MM.1S (cell line): ENCODE data around the gene UNC13A.

Experiments used
- EZH2 ChIP-seq: fragments of 300-600 bp; sonication (generic); optimal IDR thresholded peaks from 2 replicates; pipeline ENCODE3; 2017; ENCODE audit warnings: low read depth, mild to moderate bottlenecking, antibody characterized with exemption, low read length, mixed read lengths
- TF ChIP-seq, protein P1 (sequence below): fragments of 300-600 bp; sonication (generic); IDR thresholded peaks from 2 replicates; pipeline ENCODE4 v1.5.1; 2016; ENCODE audit warnings: antibody characterized with exemption, low read length, mixed read lengths

DNA sequence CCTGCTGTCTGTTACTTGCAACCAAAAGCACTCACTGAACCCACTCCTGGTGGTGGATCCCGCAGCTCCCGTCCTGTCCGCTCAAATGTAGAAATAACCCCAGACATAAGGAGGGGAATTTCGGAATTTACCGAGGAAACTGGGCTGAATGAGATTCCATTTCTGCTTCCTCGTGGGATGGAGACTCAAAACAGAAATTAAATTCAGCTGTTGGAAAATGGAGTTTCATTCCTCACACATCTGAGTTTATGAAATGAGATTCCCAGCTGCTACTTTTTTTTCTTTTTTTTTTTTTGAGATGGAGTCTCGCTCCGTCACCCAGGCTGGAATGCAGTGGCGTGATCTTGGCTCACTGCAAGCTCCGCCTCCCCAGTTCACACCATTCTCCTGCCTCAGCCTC, 88.4 kb downstream of the UNC13A start:
- TF ChIP-seq EZH2 = no peak
- TF ChIP-seq, protein P1, sequence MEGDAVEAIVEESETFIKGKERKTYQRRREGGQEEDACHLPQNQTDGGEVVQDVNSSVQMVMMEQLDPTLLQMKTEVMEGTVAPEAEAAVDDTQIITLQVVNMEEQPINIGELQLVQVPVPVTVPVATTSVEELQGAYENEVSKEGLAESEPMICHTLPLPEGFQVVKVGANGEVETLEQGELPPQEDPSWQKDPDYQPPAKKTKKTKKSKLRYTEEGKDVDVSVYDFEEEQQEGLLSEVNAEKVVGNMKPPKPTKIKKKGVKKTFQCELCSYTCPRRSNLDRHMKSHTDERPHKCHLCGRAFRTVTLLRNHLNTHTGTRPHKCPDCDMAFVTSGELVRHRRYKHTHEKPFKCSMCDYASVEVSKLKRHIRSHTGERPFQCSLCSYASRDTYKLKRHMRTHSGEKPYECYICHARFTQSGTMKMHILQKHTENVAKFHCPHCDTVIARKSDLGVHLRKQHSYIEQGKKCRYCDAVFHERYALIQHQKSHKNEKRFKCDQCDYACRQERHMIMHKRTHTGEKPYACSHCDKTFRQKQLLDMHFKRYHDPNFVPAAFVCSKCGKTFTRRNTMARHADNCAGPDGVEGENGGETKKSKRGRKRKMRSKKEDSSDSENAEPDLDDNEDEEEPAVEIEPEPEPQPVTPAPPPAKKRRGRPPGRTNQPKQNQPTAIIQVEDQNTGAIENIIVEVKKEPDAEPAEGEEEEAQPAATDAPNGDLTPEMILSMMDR = no peak
